ENCODE data around the gene SRP54. TPM values are rescaled to one million over a fixed set of nuclear protein-coding genes. Genes with fewer than 3 reads are reported as not detected.

The SRP54 gene
- total and polyA plus RNA-seq, 2 of the 13 experiments (the other 11 are each of a cell fraction or from before 2014, with no cell fraction given): 42.2 to 207 TPM

GRCh38 chr14:35001621-35002020 is 18.8 kb downstream of the SRP54 start:
- Histone ChIP-seq H4K20me1 (ENCODE audit: insufficient read depth, low read length) (no peaks in the 10 kb centered on the region), H3K36me3 (replicated peaks in 1 of 2; ENCODE audit: control insufficient read depth in 1 of 2, insufficient read depth in 2 of 2, low read length in 2 of 2) (peaks cover 25 to 52% of the 10 kb centered on the region in 2 experiments), H3K4me3 (replicated peaks in 1 of 3; ENCODE audit: insufficient read depth in 1 of 3, low read depth in 2 of 3, low read length in 3 of 3) (no peak overlapping the region), H3K4me1 (ENCODE audit: insufficient read depth, low read length) (no peaks in the 10 kb centered on the region), H3K79me2 (ENCODE audit: insufficient read depth, low read length) (peaks cover 4% of the 10 kb centered on the region), H3K9ac (ENCODE audit: insufficient read depth, low read depth, low read length) (no peak overlapping the region), H3K4me2 (ENCODE audit: low read depth, low read length) (no peak overlapping the region), H3K9me3 (ENCODE audit: low read length) (no peaks in the 10 kb centered on the region), H3K27me3 (ENCODE audit: control insufficient read depth in 1 of 2, insufficient read depth in 2 of 2, low read length in 2 of 2) (no peaks in the 10 kb centered on the region), H2AFZ (ENCODE audit: low read length) (no peak overlapping the region), H3K27ac (ENCODE audit: extremely low read length, insufficient read depth, low read length) (no peak overlapping the region)
- CTCF ChIA-PET (ENCODE audit: low intra/inter-chr PET ratio, low total read pairs): no interaction called here
- in situ Hi-C loops (cut with HindIII; ENCODE audit: extremely low pct_ligation_motif_present, low pct_unique_long_range_greater_than_20kb): no loop called here
- TF ChIP-seq HNF4A (CRISPR knock-in tag; IDR thresholded peaks at IDR 0.05) (no peak), ZNF264 (CRISPR knock-in tag; IDR thresholded peaks at IDR 0.05) (no peak), NFAT5 (CRISPR knock-in tag; IDR thresholded peaks at IDR 0.05) (no peak), MXD4 (CRISPR knock-in tag; IDR thresholded peaks at IDR 0.05) (no peak), AKAP8 (CRISPR knock-in tag; IDR thresholded peaks at IDR 0.05) (no peak), MAFK (conservative IDR thresholded peaks at IDR 0.05 in 1 of 2, IDR thresholded peaks at IDR 0.05 in 1 of 2; ENCODE audit: low read length in 2 of 2) (peak; percentile 98 to 99), RNF2 (conservative IDR thresholded peaks at IDR 0.05; ENCODE audit: low read depth) (no peak), MAFF (IDR thresholded peaks at IDR 0.05; ENCODE audit: low read depth, low read length) (peak; percentile 98), TAF15 (IDR thresholded peaks at IDR 0.05; ENCODE audit: low read depth, low read length, poor library complexity, severe bottlenecking) (no peak), ZNF768 (CRISPR knock-in tag; IDR thresholded peaks at IDR 0.05) (no peak), RFXAP (CRISPR knock-in tag; IDR thresholded peaks at IDR 0.05; ENCODE audit: borderline replicate concordance) (no peak), ZMAT5 (CRISPR knock-in tag; IDR thresholded peaks at IDR 0.05; ENCODE audit: borderline replicate concordance, low read depth) (no peak)
- no TSS peak for BruUV-seq (replicated peaks)
- WGBS (ENCODE audit: low lambda C conversion rate): 97% methylated on average over 2 of the region's 2 CpGs
- ATAC-seq (no peak), DNase-seq (ENCODE audit: low spot score) (no peak), FAIRE-seq (no peak)
- intact Hi-C loops (cut with micrococcal nuclease; ENCODE audit: unreplicated experiment): no loop called here
- POLR2A ChIA-PET: no interaction called here
